Lung (tissue), 12 donors: ENCODE measurements around the gene TMEM181. TPM values are rescaled to one million over a fixed set of nuclear protein-coding genes. Genes with fewer than 3 reads are reported as not detected.

Experiments
- ATAC-seq: fragments of 200-7000 bp; cut with Tn5 transposase; one replicate; pipeline ENCODE4 v1.9.1; 2020; ENCODE audit warnings: moderate number of reproducible peaks; ENCODE audit not compliant: insufficient read depth, low FRiP score
- DNase-seq, 3 donors: peaks; one replicate each; pipeline ENCODE4 v3.0.0-alpha.2; 2013 to 2017
- H3K27ac ChIP-seq, 2 donors: one replicate each; pipeline ENCODE4 v1.5.1; 2013; ENCODE audit warnings: mild to moderate bottlenecking in 2 of 2, moderate library complexity in 2 of 2, control low read depth in 1 of 2, inconsistent platforms in 1 of 2, low read depth in 1 of 2, low read length in 1 of 2
- H3K27me3 ChIP-seq, 3 donors: one replicate each; pipeline ENCODE4 v1.5.1; 2013; ENCODE audit warnings: low read length in 2 of 3; ENCODE audit not compliant: control insufficient read depth in 3 of 3, insufficient read depth in 3 of 3
- H3K36me3 ChIP-seq, 4 donors: one replicate each; pipeline ENCODE4 v1.5.1; 2013; ENCODE audit warnings: low read length in 4 of 4, mild to moderate bottlenecking in 1 of 4, moderate library complexity in 1 of 4; ENCODE audit not compliant: control insufficient read depth in 4 of 4, insufficient read depth in 4 of 4
- H3K4me1 ChIP-seq, 5 donors: one replicate each; pipeline ENCODE4 v1.5.1; 2013; ENCODE audit warnings: low read length in 5 of 5, mild to moderate bottlenecking in 2 of 5, moderate library complexity in 1 of 5; ENCODE audit not compliant: control insufficient read depth in 5 of 5, insufficient read depth in 5 of 5
- H3K4me3 ChIP-seq: one replicate; pipeline ENCODE4 v1.5.1; 2013; ENCODE audit warnings: mild to moderate bottlenecking, control low read depth, moderate library complexity
- H3K9ac ChIP-seq, 2 donors: one replicate each; pipeline ENCODE4 v1.5.1; 2013; ENCODE audit warnings: low read length in 2 of 2, control low read depth in 1 of 2; ENCODE audit not compliant: insufficient read depth in 1 of 2
- H3K9me3 ChIP-seq, 4 donors: one replicate each; pipeline ENCODE4 v1.5.1; 2013; ENCODE audit warnings: low read length in 3 of 4, mild to moderate bottlenecking in 1 of 4, moderate library complexity in 1 of 4; ENCODE audit not compliant: control insufficient read depth in 4 of 4, insufficient read depth in 3 of 4
- WGBS, 2 donors: extraction: QIAGEN DNeasy Blood & Tissue Kit; methylation state at CpG; one replicate each; pipeline ENCODE4 v1.1.7; 2013; 5-methylcytosine and 5-hydroxymethylcytosine counted together
- polyA plus RNA-seq, 2 donors: library from polyadenylated mRNA; stranded (reverse); fragments of 200-250 nt; gene quantifications; one replicate each; pipeline ENCODE4 v1.2.1, GENCODE V29; 2013
- total RNA-seq, 2 donors: library from RNA; depleted of rRNA in 1 of 2; stranded (reverse); fragments of >200 nt in 1 of 2; gene quantifications; one replicate each; pipeline ENCODE4 v1.2.1, GENCODE V29; 2014 to 2021
- TF ChIP-seq, protein P1 (sequence below): IDR thresholded peaks from 2 replicates; pipeline ENCODE4 v1.5.1; 2012; ENCODE audit warnings: mild to moderate bottlenecking; ENCODE audit errors: control extremely low read depth, extremely low read depth
- donor health status: control.
- donor health status: control.
- donor health status: Bipolar disorder and iron deficiency.
- donor health status: healthy.
- donor health status: DM: yes; HTN: yes; CAD: no.

Gene TMEM181
- total and polyA plus RNA-seq, 4 donors = 14.5 to 28.5 (median 20.5) TPM

- Histone ChIP-seq H3K4me3 (no peak overlapping the region), H3K9ac (no peak overlapping the region), H3K9me3 (no peaks in the 10 kb centered on the region), H3K4me1 (peaks cover 4 to 17% (median 10%) of the 10 kb centered on the region in 5 donors), H3K27ac (no peak overlapping the region), H3K36me3 (peaks cover 0 to 2% (median 0%) of the 10 kb centered on the region in 4 donors), H3K27me3 (no peaks in the 10 kb centered on the region)
- WGBS, 2 donors = 85 to 87% methylated on average over 16 of the region's 16 CpGs
- ATAC-seq (no peak), DNase-seq (no peak)
- TF ChIP-seq, protein P1, sequence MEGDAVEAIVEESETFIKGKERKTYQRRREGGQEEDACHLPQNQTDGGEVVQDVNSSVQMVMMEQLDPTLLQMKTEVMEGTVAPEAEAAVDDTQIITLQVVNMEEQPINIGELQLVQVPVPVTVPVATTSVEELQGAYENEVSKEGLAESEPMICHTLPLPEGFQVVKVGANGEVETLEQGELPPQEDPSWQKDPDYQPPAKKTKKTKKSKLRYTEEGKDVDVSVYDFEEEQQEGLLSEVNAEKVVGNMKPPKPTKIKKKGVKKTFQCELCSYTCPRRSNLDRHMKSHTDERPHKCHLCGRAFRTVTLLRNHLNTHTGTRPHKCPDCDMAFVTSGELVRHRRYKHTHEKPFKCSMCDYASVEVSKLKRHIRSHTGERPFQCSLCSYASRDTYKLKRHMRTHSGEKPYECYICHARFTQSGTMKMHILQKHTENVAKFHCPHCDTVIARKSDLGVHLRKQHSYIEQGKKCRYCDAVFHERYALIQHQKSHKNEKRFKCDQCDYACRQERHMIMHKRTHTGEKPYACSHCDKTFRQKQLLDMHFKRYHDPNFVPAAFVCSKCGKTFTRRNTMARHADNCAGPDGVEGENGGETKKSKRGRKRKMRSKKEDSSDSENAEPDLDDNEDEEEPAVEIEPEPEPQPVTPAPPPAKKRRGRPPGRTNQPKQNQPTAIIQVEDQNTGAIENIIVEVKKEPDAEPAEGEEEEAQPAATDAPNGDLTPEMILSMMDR = no peak
These were observed 4.6 kb downstream of the TMEM181 start for GRCh38 chr6:158564243-158565121.

DNA sequence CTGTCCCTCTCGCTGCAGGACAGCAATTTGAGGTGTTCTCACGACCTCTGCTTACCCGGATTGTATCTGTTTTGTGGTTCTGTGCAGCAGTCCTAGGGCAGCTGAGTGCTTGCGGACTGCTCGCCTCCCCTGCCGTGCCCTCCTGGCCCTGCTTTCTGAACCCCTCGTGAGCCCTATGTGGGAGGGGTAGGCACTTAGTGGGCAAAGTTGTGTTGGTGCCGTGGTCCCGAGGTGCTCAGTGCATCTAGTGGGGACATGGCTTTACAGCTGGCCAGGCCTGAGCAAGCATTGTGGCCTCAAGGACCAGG, 5.2 kb downstream of the TMEM181 start:
- no peaks in the 10 kb centered on the region for H3K27me3 ChIP-seq
- H3K4me3 ChIP-seq = no peak overlapping the region
- 83 to 84% methylated on average over 9 of the region's 9 CpGs for WGBS, 2 donors
- peaks cover 4 to 17% (median 9%) of the 10 kb centered on the region in 5 donors for H3K4me1 ChIP-seq
- TF ChIP-seq, protein P1 = no peak
- H3K27ac ChIP-seq = no peak overlapping the region
- H3K9me3 ChIP-seq = no peaks in the 10 kb centered on the region
- H3K9ac ChIP-seq = no peak overlapping the region
- ATAC-seq (no peak), DNase-seq (no peak)
- peaks cover 0 to 2% (median 0%) of the 10 kb centered on the region in 4 donors for H3K36me3 ChIP-seq

GRCh38 chr6:158565482-158566040, 5.7 kb downstream of the TMEM181 start:
- DNase-seq (no peak), ATAC-seq (no peak)
- TF ChIP-seq, protein P1 = no peak
- peaks cover 0 to 2% (median 1%) of the 10 kb centered on the region in 4 donors for H3K36me3 ChIP-seq
- no peak overlapping the region for H3K27ac ChIP-seq
- H3K9ac ChIP-seq = no peak overlapping the region
- no peaks in the 10 kb centered on the region for H3K27me3 ChIP-seq
- peaks cover 4 to 17% (median 9%) of the 10 kb centered on the region in 5 donors for H3K4me1 ChIP-seq
- H3K4me3 ChIP-seq = no peak overlapping the region
- WGBS, 2 donors = 78 to 86% methylated on average over 14 of the region's 14 CpGs
- no peaks in the 10 kb centered on the region for H3K9me3 ChIP-seq
